ENCODE results near the gene GTF3C1.

- TF ChIP-seq CTCF (IDR thresholded peaks at IDR 0.05; ENCODE audit: low read depth, low read length) (no peak), POLR2A (IDR thresholded peaks at IDR 0.05; ENCODE audit: extremely low read depth, insufficient read length) (no peak)
These were observed 112.6 kb downstream of the GTF3C1 start for GRCh38 chr16:27436921-27437650.

All from NB4 (cell line).